Progenitor cell of endocrine pancreas (in vitro differentiated cells): Measurements from ENCODE around the gene HCN4. TPM values are rescaled to one million over a fixed set of nuclear protein-coding genes. Genes with fewer than 3 reads are reported as not detected.

Source experiments
- DNase-seq: peaks from one replicate; pipeline ENCODE4 v3.0.0; 2021; ENCODE audit warnings: low spot score; ENCODE audit not compliant: unreplicated experiment
- H3K27ac Mint-ChIP-seq: 2 replicates; pipeline ENCODE4 v1.8.0; 2021; ENCODE audit warnings: mild to moderate bottlenecking, moderate library complexity, mixed read lengths
- H3K27me3 Mint-ChIP-seq: 2 replicates; pipeline ENCODE4 v1.8.0; 2021; ENCODE audit warnings: mixed read lengths
- H3K36me3 Mint-ChIP-seq: 2 replicates; pipeline ENCODE4 v1.8.0; 2022; ENCODE audit warnings: mixed read lengths; ENCODE audit not compliant: insufficient read depth
- H3K4me1 Mint-ChIP-seq: 2 replicates; pipeline ENCODE4 v1.8.0; 2021; ENCODE audit warnings: low read depth, mixed read lengths
- H3K4me3 Mint-ChIP-seq: 2 replicates; pipeline ENCODE4 v1.8.0; 2021; ENCODE audit warnings: low read depth, mild to moderate bottlenecking, moderate library complexity, mixed read lengths
- H3K9me3 Mint-ChIP-seq: 2 replicates; pipeline ENCODE4 v1.8.0; 2021; ENCODE audit warnings: low read depth, mixed read lengths
- total RNA-seq: library from RNA; stranded (reverse); gene quantifications from 2 replicates; pipeline ENCODE4 v1.2.1, GENCODE V29; 2021
- TF ChIP-seq, protein P1 (sequence below): fragments of 200-600 bp; sonication (generic); IDR thresholded peaks from one replicate; pipeline ENCODE4 v1.5.0; 2021; ENCODE audit warnings: antibody characterized with exemption, mild to moderate bottlenecking; ENCODE audit not compliant: unreplicated experiment

HCN4 gene
- total RNA-seq, 1 donor from 2014 or later, result 4.9 TPM

GRCh38 chr15:73386238-73386637, 17.5 kb upstream of the HCN4 start:
- peaks cover 16% of the 10 kb centered on the region for H3K4me1 Mint-ChIP-seq
- H3K36me3 Mint-ChIP-seq, result no peaks in the 10 kb centered on the region
- H3K27ac Mint-ChIP-seq, result no peak overlapping the region
- H3K27me3 Mint-ChIP-seq, result peaks cover 11% of the 10 kb centered on the region
- no peak for DNase-seq
- H3K9me3 Mint-ChIP-seq, result peaks cover 3% of the 10 kb centered on the region
- no peak overlapping the region for H3K4me3 Mint-ChIP-seq
- TF ChIP-seq, protein P1, sequence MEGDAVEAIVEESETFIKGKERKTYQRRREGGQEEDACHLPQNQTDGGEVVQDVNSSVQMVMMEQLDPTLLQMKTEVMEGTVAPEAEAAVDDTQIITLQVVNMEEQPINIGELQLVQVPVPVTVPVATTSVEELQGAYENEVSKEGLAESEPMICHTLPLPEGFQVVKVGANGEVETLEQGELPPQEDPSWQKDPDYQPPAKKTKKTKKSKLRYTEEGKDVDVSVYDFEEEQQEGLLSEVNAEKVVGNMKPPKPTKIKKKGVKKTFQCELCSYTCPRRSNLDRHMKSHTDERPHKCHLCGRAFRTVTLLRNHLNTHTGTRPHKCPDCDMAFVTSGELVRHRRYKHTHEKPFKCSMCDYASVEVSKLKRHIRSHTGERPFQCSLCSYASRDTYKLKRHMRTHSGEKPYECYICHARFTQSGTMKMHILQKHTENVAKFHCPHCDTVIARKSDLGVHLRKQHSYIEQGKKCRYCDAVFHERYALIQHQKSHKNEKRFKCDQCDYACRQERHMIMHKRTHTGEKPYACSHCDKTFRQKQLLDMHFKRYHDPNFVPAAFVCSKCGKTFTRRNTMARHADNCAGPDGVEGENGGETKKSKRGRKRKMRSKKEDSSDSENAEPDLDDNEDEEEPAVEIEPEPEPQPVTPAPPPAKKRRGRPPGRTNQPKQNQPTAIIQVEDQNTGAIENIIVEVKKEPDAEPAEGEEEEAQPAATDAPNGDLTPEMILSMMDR, result no peak

DNA sequence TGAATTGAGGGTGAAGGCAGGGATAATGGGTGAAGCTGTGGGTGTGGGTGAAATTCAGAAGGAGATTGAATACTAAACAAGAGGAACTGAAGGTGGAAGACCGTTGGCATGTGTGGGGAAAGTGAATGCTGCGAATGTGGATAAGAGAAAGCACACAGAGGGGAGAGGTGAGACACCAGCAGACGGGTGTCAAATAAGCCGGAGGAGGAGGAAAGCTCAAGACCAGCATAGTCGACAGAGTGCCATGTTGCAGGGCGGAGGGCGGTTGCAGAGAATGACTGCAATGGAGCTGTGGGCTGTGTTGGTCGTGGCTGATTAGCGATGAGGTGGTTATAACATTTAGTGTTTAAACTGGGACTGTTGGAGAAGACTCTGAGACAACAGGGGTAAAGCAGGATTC, 16.4 kb upstream of the HCN4 start:
- Mint-ChIP-seq H3K4me3 (no peak overlapping the region), H3K27me3 (peaks cover 13% of the 10 kb centered on the region)
- TF ChIP-seq, protein P1, result no peak

DNA sequence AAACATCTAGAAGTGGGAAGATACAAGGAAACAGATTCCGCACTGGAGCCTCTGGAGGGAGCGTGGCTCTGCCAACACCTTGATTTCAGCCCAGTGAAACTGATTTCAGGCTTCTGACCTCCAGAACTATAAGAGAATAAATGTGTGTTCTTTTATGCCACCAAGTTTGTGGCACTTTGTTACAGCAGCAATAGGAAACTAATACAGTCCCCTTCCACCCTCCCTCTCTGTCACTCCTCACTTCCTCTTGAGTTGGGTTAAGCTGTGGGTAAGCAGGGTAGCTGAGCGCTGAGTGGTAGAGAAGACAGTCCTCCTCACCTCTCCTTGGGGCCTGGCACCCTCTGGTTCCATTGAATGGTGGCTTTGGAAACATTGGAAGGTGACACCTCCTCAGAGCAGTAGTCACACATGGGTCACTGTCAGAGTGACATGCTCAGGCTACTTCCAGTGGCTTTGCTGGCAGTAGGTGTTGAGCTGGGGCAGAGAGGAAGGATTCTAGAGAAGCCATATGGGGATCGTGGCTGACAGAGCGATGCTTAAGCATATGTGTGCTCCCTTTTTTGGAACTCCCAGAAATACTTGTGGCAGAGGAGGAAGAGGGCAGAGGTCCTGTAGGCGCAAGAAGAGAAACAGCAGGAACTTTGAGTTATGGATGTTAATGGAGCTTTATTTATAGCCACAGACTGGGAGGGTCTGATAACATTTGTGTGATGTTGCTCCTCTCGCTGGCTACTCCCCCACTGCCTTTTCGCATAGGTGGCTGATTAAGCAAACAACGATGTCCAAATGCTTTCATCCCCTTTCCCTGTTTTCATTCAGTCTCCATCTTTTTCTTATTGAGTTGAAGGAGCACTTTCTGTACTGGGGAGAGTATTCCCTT, 14.8 kb upstream of the HCN4 start:
- TF ChIP-seq, protein P1, result no peak
- Mint-ChIP-seq H3K27me3 (peaks cover 17% of the 10 kb centered on the region), H3K4me3 (no peak overlapping the region), H3K27ac (no peak overlapping the region), H3K36me3 (no peaks in the 10 kb centered on the region), H3K4me1 (peaks cover 10% of the 10 kb centered on the region), H3K9me3 (peaks cover 6% of the 10 kb centered on the region)
- DNase-seq, result no peak

More for the DNA sequence above, 16.4 kb upstream of the HCN4 start:
- peaks cover 6% of the 10 kb centered on the region for H3K9me3 Mint-ChIP-seq
- H3K27ac Mint-ChIP-seq, result no peak overlapping the region
- H3K4me1 Mint-ChIP-seq, result peaks cover 16% of the 10 kb centered on the region
- H3K36me3 Mint-ChIP-seq, result no peaks in the 10 kb centered on the region
- DNase-seq, result no peak

- TF ChIP-seq, protein P1, result no peak
- no peaks in the 10 kb centered on the region for H3K36me3 Mint-ChIP-seq
- H3K9me3 Mint-ChIP-seq, result peaks cover 4% of the 10 kb centered on the region
- DNase-seq, result no peak
- H3K27me3 Mint-ChIP-seq, result peaks cover 17% of the 10 kb centered on the region
- no peaks in the 10 kb centered on the region for H3K4me1 Mint-ChIP-seq
- no peak overlapping the region for H3K27ac Mint-ChIP-seq
- H3K4me3 Mint-ChIP-seq, result no peak overlapping the region
Measured at GRCh38 chr15:73382115-73382514, 13.4 kb upstream of the HCN4 start.

DNA sequence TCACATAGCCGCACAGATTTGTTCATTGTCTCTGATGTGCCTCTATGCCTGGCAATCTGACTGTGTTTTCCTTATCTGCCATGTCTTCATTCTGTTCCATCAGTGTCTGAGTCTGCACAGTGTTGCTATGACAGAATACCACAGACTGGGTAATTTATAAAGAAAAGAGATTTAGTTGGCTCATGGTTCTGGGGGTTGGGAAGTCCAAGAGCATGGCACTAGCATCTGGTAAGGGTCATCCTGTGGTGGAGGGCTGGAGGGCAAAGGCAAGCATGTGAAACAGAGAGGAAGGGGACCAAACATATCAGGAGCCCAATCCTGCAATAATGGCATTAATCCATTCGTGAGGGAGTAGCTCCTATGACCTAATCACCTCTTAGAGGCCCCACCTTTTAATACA, 11.9 kb upstream of the HCN4 start:
- TF ChIP-seq, protein P1, result no peak
- Mint-ChIP-seq H3K36me3 (no peaks in the 10 kb centered on the region), H3K9me3 (peaks cover 4% of the 10 kb centered on the region), H3K27ac (no peak overlapping the region), H3K4me1 (no peaks in the 10 kb centered on the region), H3K27me3 (peaks cover 22% of the 10 kb centered on the region), H3K4me3 (no peak overlapping the region)
- DNase-seq, result no peak
